Measurements from ENCODE around the gene EXOC7. TPM values are rescaled to one million over a fixed set of nuclear protein-coding genes. Genes with fewer than 3 reads are reported as not detected.

Gene EXOC7
- polyA plus RNA-seq, 4 donors, result 47.3 to 88.0 (median 49.7) TPM

DNA sequence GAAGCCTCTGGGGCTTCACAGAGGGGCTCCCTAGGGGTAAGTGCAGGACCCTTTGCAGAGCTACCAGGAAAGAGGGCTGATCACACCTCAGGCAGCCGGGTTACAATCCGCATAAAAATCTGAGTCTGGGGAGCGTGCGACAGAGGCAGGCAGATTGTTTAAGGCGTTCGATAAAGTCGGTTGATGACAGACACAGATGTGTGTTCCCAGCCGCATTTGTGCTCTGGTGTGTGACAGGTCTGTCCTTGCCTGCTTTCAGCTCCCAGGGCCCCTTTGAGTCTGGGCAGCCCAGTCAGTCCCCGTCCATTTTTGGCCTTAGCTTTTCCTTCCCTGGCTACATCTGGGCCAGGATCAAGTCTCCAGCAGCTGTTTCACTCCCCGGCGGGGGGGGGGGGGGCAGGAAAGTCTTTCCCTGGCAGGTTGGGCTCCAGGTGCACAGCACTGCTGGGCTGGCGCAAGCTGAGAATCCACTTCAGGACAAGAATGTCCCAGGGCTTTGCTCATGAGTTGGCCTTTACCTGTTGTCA is 25.9 kb downstream of the EXOC7 start:
- Histone ChIP-seq H3K9me3 (ENCODE audit: control insufficient read depth in 2 of 2, insufficient read depth in 1 of 2, low read depth in 1 of 2, low read length in 1 of 2) (no peaks in the 10 kb centered on the region), H3K27me3 (ENCODE audit: control insufficient read depth in 3 of 3, insufficient read depth in 3 of 3, low read length in 3 of 3) (peaks cover 24 to 70% (median 34%) of the 10 kb centered on the region in 3 donors), H3K4me1 (ENCODE audit: control insufficient read depth in 3 of 3, insufficient read depth in 2 of 3, low read depth in 1 of 3, low read length in 2 of 3) (peaks cover 0 to 44% (median 0%) of the 10 kb centered on the region in 3 donors), H3K4me3 (ENCODE audit: low read depth in 1 of 3, low read length in 3 of 3) (no peak overlapping the region), H3K36me3 (ENCODE audit: control insufficient read depth in 3 of 3, insufficient read depth in 2 of 3, low read depth in 1 of 3, low read length in 3 of 3) (peaks cover 0 to 16% (median 0%) of the 10 kb centered on the region in 3 donors), H3K27ac (ENCODE audit: low read depth in 1 of 3, low read length in 2 of 3) (no peak overlapping the region)
- FAIRE-seq (no peak), DNase-seq (no peak)
- 17 to 30% (median 20%) methylated on average over 10 to 12 of the region's 12 CpGs for WGBS, 3 donors

DNA sequence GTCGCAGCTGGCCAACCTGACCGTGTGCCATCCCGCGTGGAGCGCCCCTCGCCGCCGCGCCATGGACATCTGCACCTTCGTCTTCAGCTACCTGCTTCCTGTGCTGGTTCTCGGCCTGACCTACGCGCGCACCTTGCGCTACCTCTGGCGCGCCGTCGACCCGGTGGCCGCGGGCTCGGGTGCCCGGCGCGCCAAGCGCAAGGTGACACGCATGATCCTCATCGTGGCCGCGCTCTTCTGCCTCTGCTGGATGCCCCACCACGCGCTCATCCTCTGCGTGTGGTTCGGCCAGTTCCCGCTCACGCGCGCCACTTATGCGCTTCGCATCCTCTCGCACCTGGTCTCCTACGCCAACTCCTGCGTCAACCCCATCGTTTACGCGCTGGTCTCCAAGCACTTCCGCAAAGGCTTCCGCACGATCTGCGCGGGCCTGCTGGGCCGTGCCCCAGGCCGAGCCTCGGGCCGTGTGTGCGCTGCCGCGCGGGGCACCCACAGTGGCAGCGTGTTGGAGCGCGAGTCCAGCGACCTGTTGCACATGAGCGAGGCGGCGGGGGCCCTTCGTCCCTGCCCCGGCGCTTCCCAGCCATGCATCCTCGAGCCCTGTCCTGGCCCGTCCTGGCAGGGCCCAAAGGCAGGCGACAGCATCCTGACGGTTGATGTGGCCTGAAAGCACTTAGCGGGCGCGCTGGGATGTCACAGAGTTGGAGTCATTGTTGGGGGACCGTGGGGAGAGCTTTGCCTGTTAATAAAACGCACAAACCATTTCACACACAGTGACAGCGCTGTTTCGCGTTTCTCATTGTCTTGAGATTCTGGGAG is 26.6 kb downstream of the EXOC7 start:
- Histone ChIP-seq H3K27me3 (ENCODE audit: control insufficient read depth in 3 of 3, insufficient read depth in 3 of 3, low read length in 3 of 3) (peaks cover 24 to 70% (median 34%) of the 10 kb centered on the region in 3 donors), H3K4me3 (ENCODE audit: low read depth in 1 of 3, low read length in 3 of 3) (no peak overlapping the region), H3K36me3 (ENCODE audit: control insufficient read depth in 3 of 3, insufficient read depth in 2 of 3, low read depth in 1 of 3, low read length in 3 of 3) (peaks cover 0 to 9% (median 0%) of the 10 kb centered on the region in 3 donors), H3K9me3 (ENCODE audit: control insufficient read depth in 2 of 2, insufficient read depth in 1 of 2, low read depth in 1 of 2, low read length in 1 of 2) (no peaks in the 10 kb centered on the region), H3K4me1 (ENCODE audit: control insufficient read depth in 3 of 3, insufficient read depth in 2 of 3, low read depth in 1 of 3, low read length in 2 of 3) (peaks cover 0 to 44% (median 0%) of the 10 kb centered on the region in 3 donors), H3K27ac (ENCODE audit: low read depth in 1 of 3, low read length in 2 of 3) (no peak overlapping the region)
- WGBS, 3 donors, result 4 to 9% (median 5%) methylated on average over 79 to 82 of the region's 82 CpGs
- DNase-seq, result peak in 1 of 2 donors; percentile 57
- FAIRE-seq, result no peak

DNA sequence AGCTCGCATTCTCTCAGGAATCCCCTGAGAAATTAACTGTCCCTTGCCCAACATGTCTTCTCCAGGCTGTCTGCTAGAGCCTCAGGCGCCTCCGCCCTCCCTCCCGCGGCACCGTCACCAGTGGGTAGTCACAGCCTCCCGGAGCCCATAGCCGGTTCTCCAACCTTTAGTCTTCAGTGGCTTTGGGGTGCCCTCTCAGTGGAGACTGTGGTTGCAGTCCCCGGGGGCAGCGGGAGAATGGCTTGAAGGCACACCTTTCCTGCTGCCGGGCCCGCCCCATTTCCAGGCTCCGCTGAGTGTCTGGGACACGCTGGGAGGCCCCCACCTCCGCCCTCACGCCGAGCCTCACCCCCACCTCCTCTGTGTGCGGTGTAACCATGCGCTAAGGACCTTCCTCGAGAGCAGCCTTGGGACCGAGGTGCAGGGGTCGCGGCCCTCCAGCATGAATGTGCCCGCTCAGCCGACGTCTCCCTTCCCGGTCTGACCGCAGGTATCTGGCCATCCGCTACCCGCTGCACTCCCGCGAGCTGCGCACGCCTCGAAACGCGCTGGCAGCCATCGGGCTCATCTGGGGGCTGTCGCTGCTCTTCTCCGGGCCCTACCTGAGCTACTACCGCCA is 27.3 kb downstream of the EXOC7 start:
- FAIRE-seq (no peak), DNase-seq (peak in 1 of 2 donors; percentile 28)
- peaks cover 0 to 44% (median 0%) of the 10 kb centered on the region in 3 donors for H3K4me1 ChIP-seq (ENCODE audit: control insufficient read depth in 3 of 3, insufficient read depth in 2 of 3, low read depth in 1 of 3, low read length in 2 of 3)
- no peak overlapping the region for H3K27ac ChIP-seq (ENCODE audit: low read depth in 1 of 3, low read length in 2 of 3)
- 4 to 10% (median 4%) methylated on average over 39 to 41 of the region's 41 CpGs for WGBS, 3 donors
- H3K4me3 ChIP-seq (ENCODE audit: low read depth in 1 of 3, low read length in 3 of 3), result no peak overlapping the region
- peaks cover 24 to 70% (median 34%) of the 10 kb centered on the region in 3 donors for H3K27me3 ChIP-seq (ENCODE audit: control insufficient read depth in 3 of 3, insufficient read depth in 3 of 3, low read length in 3 of 3)
- H3K36me3 ChIP-seq (ENCODE audit: control insufficient read depth in 3 of 3, insufficient read depth in 2 of 3, low read depth in 1 of 3, low read length in 3 of 3), result peaks cover 0 to 2% (median 0%) of the 10 kb centered on the region in 3 donors
- no peaks in the 10 kb centered on the region for H3K9me3 ChIP-seq (ENCODE audit: control insufficient read depth in 2 of 2, insufficient read depth in 1 of 2, low read depth in 1 of 2, low read length in 1 of 2)

DNA sequence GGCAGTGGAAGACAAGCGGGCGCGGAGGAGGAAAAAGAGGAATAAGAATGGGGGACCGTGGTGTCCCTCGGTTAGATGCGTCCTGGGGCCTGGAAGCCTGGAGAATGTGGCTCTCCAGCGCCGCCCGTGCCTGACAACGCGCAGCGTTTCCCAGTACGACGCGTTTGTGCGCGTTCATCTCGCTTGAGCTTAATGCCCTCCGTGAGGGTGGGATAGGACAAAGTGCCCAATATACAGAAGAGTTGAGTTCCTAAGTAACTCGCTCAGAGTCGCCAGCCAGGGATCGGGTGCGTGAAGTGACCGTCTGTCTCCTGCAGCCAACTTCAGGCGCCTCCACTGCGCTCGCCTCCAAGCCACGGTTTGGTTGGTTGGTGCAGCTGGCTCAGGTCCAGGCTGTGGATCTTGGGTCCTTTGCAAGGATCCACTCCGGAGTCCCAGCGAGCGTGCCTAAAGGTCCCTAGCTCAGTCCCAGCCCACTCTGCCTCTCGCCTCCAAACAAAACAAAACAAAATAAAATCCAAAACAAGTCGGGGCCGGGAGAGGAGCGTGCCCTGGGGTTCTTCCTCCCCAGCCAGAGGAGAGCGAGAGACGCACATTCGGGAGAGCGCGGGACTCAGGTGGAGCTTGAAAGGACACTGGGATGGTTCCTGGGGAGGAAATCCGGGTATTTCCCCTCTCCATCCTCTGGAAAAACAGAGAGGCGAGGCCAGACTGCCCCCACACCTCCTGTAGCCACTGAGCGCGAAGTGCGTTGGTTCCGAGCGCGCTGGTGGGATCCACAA is 28.0 kb downstream of the EXOC7 start:
- no peaks in the 10 kb centered on the region for H3K36me3 ChIP-seq (ENCODE audit: control insufficient read depth in 3 of 3, insufficient read depth in 2 of 3, low read depth in 1 of 3, low read length in 3 of 3)
- DNase-seq (peak in 1 of 2 donors; percentile 61), FAIRE-seq (no peak)
- peaks cover 0 to 44% (median 3%) of the 10 kb centered on the region in 3 donors for H3K4me1 ChIP-seq (ENCODE audit: control insufficient read depth in 3 of 3, insufficient read depth in 2 of 3, low read depth in 1 of 3, low read length in 2 of 3)
- peaks cover 24 to 70% (median 34%) of the 10 kb centered on the region in 3 donors for H3K27me3 ChIP-seq (ENCODE audit: control insufficient read depth in 3 of 3, insufficient read depth in 3 of 3, low read length in 3 of 3)
- WGBS, 3 donors, result 6 to 11% (median 7%) methylated on average over 48 of the region's 48 CpGs
- H3K9me3 ChIP-seq (ENCODE audit: control insufficient read depth in 2 of 2, insufficient read depth in 1 of 2, low read depth in 1 of 2, low read length in 1 of 2), result no peaks in the 10 kb centered on the region
- H3K27ac ChIP-seq (ENCODE audit: low read depth in 1 of 3, low read length in 2 of 3), result no peak overlapping the region
- no peak overlapping the region for H3K4me3 ChIP-seq (ENCODE audit: low read depth in 1 of 3, low read length in 3 of 3)

DNA sequence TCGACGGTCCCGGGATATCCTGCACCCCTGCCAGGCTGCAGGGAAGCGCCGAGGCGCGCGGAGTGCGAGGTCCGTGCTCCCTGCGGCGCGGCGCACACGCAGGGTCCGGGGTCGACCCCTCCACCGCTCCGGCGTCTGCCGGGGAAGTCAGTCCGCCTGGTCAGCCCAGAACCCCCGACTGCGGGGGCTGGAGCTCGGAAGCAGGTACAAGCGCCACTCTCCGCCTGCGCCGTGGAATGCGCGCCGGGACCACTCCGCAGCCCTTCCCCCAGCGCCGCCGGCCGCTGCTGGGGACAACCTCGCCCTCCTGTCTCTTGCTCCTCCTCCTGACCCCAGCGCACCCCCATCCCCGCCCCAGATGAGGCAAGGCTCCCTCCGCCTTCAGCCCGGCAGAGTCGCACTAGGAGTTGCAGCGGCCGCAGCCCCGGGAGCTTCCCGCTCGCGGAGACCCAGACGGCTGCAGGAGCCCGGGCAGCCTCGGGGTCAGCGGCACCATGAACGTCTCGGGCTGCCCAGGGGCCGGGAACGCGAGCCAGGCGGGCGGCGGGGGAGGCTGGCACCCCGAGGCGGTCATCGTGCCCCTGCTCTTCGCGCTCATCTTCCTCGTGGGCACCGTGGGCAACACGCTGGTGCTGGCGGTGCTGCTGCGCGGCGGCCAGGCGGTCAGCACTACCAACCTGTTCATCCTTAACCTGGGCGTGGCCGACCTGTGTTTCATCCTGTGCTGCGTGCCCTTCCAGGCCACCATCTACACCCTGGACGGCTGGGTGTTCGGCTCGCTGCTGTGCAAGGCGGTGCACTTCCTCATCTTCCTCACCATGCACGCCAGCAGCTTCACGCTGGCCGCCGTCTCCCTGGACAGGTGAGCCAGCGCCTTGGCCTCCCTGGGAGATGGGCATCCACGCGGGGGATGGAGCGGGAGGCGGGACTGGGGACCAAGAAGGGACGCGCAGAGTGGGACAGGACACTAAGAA is 28.9 kb downstream of the EXOC7 start, which contains the start of gene GALR2:
GALR2 (plus strand) TSS at position 392 of the 974 bp plus-strand sequence; CDS start at position 495, 103 bp downstream.
- peaks cover 0 to 35% (median 3%) of the 10 kb centered on the region in 3 donors for H3K4me1 ChIP-seq (ENCODE audit: control insufficient read depth in 3 of 3, insufficient read depth in 2 of 3, low read depth in 1 of 3, low read length in 2 of 3)

DNA sequence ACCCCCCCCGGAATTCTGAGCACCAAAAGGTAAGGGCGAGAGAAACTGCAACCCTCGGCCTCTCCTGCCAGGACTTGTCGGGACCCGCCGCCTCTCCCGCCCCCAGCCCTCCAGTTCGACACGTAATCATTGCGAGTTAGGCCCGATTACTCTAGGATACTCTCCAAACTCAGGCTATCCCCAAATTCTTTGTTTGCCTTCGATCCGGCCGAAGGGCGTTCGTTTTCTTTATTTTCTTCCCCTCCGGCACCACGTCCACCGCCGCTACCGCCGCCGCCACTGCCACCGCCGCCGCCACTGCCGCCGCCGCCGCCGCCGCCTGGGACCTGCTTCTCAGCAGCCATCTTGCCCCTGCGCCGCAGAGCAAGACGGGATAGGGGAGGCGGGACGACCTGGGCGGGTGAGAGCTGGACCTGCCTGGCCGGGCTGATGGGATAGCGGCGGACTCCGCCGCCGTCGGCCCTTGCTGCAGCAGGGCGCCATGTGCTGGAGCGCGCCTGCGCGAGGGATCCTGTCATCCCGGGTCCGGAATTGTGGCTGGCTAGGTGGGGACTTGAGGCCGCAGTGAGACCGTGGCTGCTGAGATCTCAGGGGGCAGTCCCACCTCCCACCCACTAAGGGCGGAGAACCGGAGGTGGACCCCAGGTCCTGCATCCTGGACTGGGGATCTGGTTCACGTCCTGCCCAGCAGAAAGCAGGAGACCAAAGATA is 31.3 kb downstream of the EXOC7 start, which contains the start of gene SRP68:
SRP68 (minus strand) TSS at position 370 of the 711 bp plus-strand sequence; CDS start at position 344, 26 bp downstream.
- 0% methylated on average over 53 to 57 of the region's 57 CpGs for WGBS, 3 donors
- DNase-seq, result peak; percentile 91 to 96
- H3K27ac ChIP-seq (ENCODE audit: low read depth in 1 of 3, low read length in 2 of 3), result peak within 1 kb of the TSS in 2 of 3 donors; percentile 6 to 84
- peaks cover 0 to 23% (median under 1%) of the 10 kb centered on the region in 3 donors for H3K36me3 ChIP-seq (ENCODE audit: control insufficient read depth in 3 of 3, insufficient read depth in 2 of 3, low read depth in 1 of 3, low read length in 3 of 3)
- H3K4me1 ChIP-seq (ENCODE audit: control insufficient read depth in 3 of 3, insufficient read depth in 2 of 3, low read depth in 1 of 3, low read length in 2 of 3), result peaks cover 0 to 25% (median 3%) of the 10 kb centered on the region in 3 donors
- H3K9me3 ChIP-seq (ENCODE audit: control insufficient read depth in 2 of 2, insufficient read depth in 1 of 2, low read depth in 1 of 2, low read length in 1 of 2), result no peaks in the 10 kb centered on the region
- peak within 1 kb of the TSS; percentile 69 to 93 (median 75) for H3K4me3 ChIP-seq (ENCODE audit: low read depth in 1 of 3, low read length in 3 of 3)
- FAIRE-seq, result no peak
- H3K27me3 ChIP-seq (ENCODE audit: control insufficient read depth in 3 of 3, insufficient read depth in 3 of 3, low read length in 3 of 3), result peaks cover 22 to 40% (median 25%) of the 10 kb centered on the region in 3 donors

More for the DNA sequence above, 28.9 kb downstream of the EXOC7 start, which contains the start of gene GALR2:
- Histone ChIP-seq H3K27ac (ENCODE audit: low read depth in 1 of 3, low read length in 2 of 3) (no peak within 1 kb of the TSS), H3K27me3 (ENCODE audit: control insufficient read depth in 3 of 3, insufficient read depth in 3 of 3, low read length in 3 of 3) (peaks cover 24 to 64% (median 34%) of the 10 kb centered on the region in 3 donors), H3K9me3 (ENCODE audit: control insufficient read depth in 2 of 2, insufficient read depth in 1 of 2, low read depth in 1 of 2, low read length in 1 of 2) (no peaks in the 10 kb centered on the region), H3K4me3 (ENCODE audit: low read depth in 1 of 3, low read length in 3 of 3) (peak within 1 kb of the TSS in 2 of 3 donors; percentile 8 to 14), H3K36me3 (ENCODE audit: control insufficient read depth in 3 of 3, insufficient read depth in 2 of 3, low read depth in 1 of 3, low read length in 3 of 3) (peaks cover 0 to 4% (median 0%) of the 10 kb centered on the region in 3 donors)
- 3 to 9% (median 6%) methylated on average over 68 to 92 of the region's 92 CpGs for WGBS, 3 donors
- peak in 1 of 2 donors; percentile 42 for DNase-seq
- FAIRE-seq, result no peak

Data from small intestine (tissue), 7 donors.